ENCODE results near the gene SLC16A9.

Gene SLC16A9

DNA sequence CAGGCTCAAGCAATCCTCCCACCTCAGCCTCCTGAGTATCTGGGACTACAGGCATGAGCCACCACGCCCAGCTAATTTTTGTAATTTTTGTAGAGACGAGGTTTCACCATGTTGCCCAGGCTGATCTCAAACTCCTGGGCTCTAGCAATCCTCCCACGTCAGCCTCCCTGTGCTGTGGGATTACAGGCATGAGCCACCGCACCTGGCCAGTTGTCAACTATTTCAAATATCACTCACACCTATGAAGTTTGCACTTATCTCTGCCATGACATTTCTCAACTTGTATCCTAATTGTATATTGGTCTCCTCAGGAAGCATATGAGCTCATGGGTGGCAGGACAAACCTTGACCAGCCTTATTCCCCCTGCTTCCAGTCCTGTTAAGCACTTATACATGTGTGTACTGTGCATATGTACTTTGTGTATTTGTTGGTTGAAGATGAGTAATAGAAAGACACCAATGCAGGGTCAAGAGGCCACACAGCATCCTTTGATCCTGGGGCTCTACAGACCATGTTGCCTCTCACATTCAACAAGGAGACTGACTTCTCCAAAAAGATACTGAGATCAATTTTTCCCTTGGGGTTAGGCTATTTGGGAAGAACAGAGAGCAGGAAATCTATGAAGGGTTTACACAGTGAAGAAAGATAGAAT is 82.2 kb downstream of the SLC16A9 start:
- no peaks in the 10 kb centered on the region for H3K36me3 ChIP-seq (ENCODE audit: insufficient read depth, insufficient read length, low read length)
- TF ChIP-seq YY1 (IDR thresholded peaks at IDR 0.05; ENCODE audit: insufficient read depth, insufficient read length), result no peak
- TF ChIP-seq ZNF274 (IDR thresholded peaks at IDR 0.05; ENCODE audit: low read depth, low read length), result no peak
- TF ChIP-seq SUZ12 (IDR thresholded peaks at IDR 0.05; ENCODE audit: extremely low read depth, insufficient read depth, insufficient read length), result no peak
- no peak overlapping the region for H3K4me3 ChIP-seq (ENCODE audit: insufficient read length, low read depth)
- no peaks in the 10 kb centered on the region for H3K9me3 ChIP-seq (ENCODE audit: insufficient read depth, low read length)
- no peak overlapping the region for H3K9ac ChIP-seq (ENCODE audit: insufficient read length, low read depth)
- no peak for DNase-seq (ENCODE audit: low read depth, low spot score)
- no peaks in the 10 kb centered on the region for H3K4me1 ChIP-seq (ENCODE audit: insufficient read depth, insufficient read length)
- no peaks in the 10 kb centered on the region for H3K27me3 ChIP-seq (ENCODE audit: insufficient read depth, insufficient read length)

- no peak overlapping the region for H3K9ac ChIP-seq (ENCODE audit: insufficient read length, low read depth)
- DNase-seq (ENCODE audit: low read depth, low spot score), result no peak
Observed at GRCh38 chr10:59626523-59626869, 83.2 kb downstream of the SLC16A9 start.

GRCh38 chr10:59625721-59626522 is 83.7 kb downstream of the SLC16A9 start:
- Histone ChIP-seq H3K9me3 (ENCODE audit: insufficient read depth, low read length) (no peaks in the 10 kb centered on the region), H3K4me3 (ENCODE audit: insufficient read length, low read depth) (no peak overlapping the region), H3K36me3 (ENCODE audit: insufficient read depth, insufficient read length, low read length) (no peaks in the 10 kb centered on the region), H3K4me1 (ENCODE audit: insufficient read depth, insufficient read length) (no peaks in the 10 kb centered on the region), H3K27me3 (ENCODE audit: insufficient read depth, insufficient read length) (no peaks in the 10 kb centered on the region), H3K9ac (ENCODE audit: insufficient read length, low read depth) (no peak overlapping the region)
- TF ChIP-seq YY1 (IDR thresholded peaks at IDR 0.05; ENCODE audit: insufficient read depth, insufficient read length) (no peak), SUZ12 (IDR thresholded peaks at IDR 0.05; ENCODE audit: extremely low read depth, insufficient read depth, insufficient read length) (no peak)
- DNase-seq (ENCODE audit: low read depth, low spot score), result peak; percentile 67

More at GRCh38 chr10:59626523-59626869, 83.2 kb downstream of the SLC16A9 start:
- Histone ChIP-seq H3K4me1 (ENCODE audit: insufficient read depth, insufficient read length) (no peaks in the 10 kb centered on the region), H3K9me3 (ENCODE audit: insufficient read depth, low read length) (no peaks in the 10 kb centered on the region), H3K36me3 (ENCODE audit: insufficient read depth, insufficient read length, low read length) (no peaks in the 10 kb centered on the region), H3K27me3 (ENCODE audit: insufficient read depth, insufficient read length) (no peaks in the 10 kb centered on the region), H3K4me3 (ENCODE audit: insufficient read length, low read depth) (no peak overlapping the region)
- TF ChIP-seq SUZ12 (IDR thresholded peaks at IDR 0.05; ENCODE audit: extremely low read depth, insufficient read depth, insufficient read length) (no peak), ZNF274 (IDR thresholded peaks at IDR 0.05; ENCODE audit: low read depth, low read length) (no peak), YY1 (IDR thresholded peaks at IDR 0.05; ENCODE audit: insufficient read depth, insufficient read length) (no peak)

- no peak for DNase-seq (ENCODE audit: low read depth, low spot score)
- TF ChIP-seq ZNF274 (IDR thresholded peaks at IDR 0.05; ENCODE audit: low read depth, low read length) (no peak), YY1 (IDR thresholded peaks at IDR 0.05; ENCODE audit: insufficient read depth, insufficient read length) (no peak), SUZ12 (IDR thresholded peaks at IDR 0.05; ENCODE audit: extremely low read depth, insufficient read depth, insufficient read length) (no peak)
- H3K4me3 ChIP-seq (ENCODE audit: insufficient read length, low read depth), result no peak overlapping the region
Observed at GRCh38 chr10:59624951-59625350, 84.7 kb downstream of the SLC16A9 start.

DNA sequence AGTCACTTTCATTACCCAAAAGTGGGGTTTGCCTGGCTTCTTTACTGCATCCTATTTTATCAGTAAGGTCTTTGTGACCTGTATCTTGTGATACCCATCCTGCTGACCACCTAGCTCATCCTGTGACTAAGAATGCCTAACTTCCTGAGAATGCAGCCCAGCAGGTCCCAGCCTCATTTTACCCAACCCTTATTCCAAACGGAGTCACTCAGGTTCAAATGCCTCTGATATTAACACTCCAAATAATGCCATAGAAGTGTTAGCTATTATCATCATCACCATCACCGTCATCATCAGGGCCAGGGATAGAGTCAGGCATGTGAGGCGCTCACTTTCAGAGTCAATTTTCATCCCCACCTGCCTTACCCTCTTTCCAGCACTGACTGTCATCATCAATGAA is 85.5 kb downstream of the SLC16A9 start:
- Histone ChIP-seq H3K36me3 (ENCODE audit: insufficient read depth, insufficient read length, low read length) (no peaks in the 10 kb centered on the region), H3K4me3 (ENCODE audit: insufficient read length, low read depth) (no peak overlapping the region), H3K4me1 (ENCODE audit: insufficient read depth, insufficient read length) (no peaks in the 10 kb centered on the region), H3K27me3 (ENCODE audit: insufficient read depth, insufficient read length) (no peaks in the 10 kb centered on the region), H3K9ac (ENCODE audit: insufficient read length, low read depth) (no peak overlapping the region), H3K9me3 (ENCODE audit: insufficient read depth, low read length) (no peaks in the 10 kb centered on the region)
- no peak for DNase-seq (ENCODE audit: low read depth, low spot score)
- TF ChIP-seq ZNF274 (IDR thresholded peaks at IDR 0.05; ENCODE audit: low read depth, low read length), result no peak
- no peak for TF ChIP-seq SUZ12 (IDR thresholded peaks at IDR 0.05; ENCODE audit: extremely low read depth, insufficient read depth, insufficient read length)
- no peak for TF ChIP-seq YY1 (IDR thresholded peaks at IDR 0.05; ENCODE audit: insufficient read depth, insufficient read length)

More at GRCh38 chr10:59624951-59625350, 84.7 kb downstream of the SLC16A9 start:
- no peaks in the 10 kb centered on the region for H3K4me1 ChIP-seq (ENCODE audit: insufficient read depth, insufficient read length)
- no peaks in the 10 kb centered on the region for H3K27me3 ChIP-seq (ENCODE audit: insufficient read depth, insufficient read length)
- H3K9me3 ChIP-seq (ENCODE audit: insufficient read depth, low read length), result no peaks in the 10 kb centered on the region
- no peak overlapping the region for H3K9ac ChIP-seq (ENCODE audit: insufficient read length, low read depth)
- no peaks in the 10 kb centered on the region for H3K36me3 ChIP-seq (ENCODE audit: insufficient read depth, insufficient read length, low read length)

DNA sequence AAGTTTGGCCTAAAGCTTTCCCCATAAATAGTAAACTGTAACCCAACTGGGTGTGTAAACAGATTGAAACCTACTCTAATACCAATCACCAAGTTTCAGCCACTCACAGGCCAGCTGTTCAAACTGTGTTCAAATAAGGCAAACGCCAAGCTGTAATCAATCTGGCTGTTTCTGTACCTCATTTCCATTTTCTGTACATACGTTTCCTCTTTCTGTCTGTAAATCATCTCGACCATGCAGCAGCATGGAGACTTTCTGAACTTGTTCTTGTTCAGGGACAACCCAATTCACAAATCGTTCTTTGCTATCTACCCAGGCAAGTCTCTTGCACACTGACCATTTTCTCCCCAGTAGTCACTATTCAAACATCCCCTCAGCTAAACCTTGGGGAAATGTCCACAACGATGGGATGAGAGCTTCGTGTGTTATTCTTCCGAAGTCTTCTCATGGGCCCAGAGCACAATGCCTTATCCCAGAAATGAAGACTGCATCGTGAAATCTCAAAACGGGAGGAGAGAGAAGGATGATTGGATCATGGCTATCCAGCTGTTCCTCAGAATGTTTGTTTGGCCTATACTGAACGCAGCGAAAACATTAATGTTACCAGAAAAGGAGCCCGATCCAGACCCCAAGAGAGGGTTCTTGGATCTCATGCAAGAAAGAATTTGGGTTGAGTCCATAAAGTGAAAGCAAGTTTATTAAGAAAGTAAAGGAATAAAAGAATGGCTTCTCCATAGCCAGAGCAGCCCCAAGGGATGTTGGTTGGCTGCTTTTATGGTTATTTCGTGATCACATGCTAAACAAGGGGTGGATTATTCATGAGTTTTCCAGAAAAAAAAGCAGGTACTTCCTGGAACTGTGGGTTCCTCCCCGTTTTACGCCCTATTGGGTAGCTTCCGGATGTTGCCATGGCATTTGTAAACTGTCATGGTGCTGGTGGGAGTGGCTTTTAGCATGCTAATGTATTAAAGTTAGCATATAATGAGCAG is 86.2 kb downstream of the SLC16A9 start:
- TF ChIP-seq YY1 (IDR thresholded peaks at IDR 0.05; ENCODE audit: insufficient read depth, insufficient read length), result no peak
- TF ChIP-seq SUZ12 (IDR thresholded peaks at IDR 0.05; ENCODE audit: extremely low read depth, insufficient read depth, insufficient read length), result no peak
- Histone ChIP-seq H3K4me1 (ENCODE audit: insufficient read depth, insufficient read length) (no peaks in the 10 kb centered on the region), H3K36me3 (ENCODE audit: insufficient read depth, insufficient read length, low read length) (no peaks in the 10 kb centered on the region), H3K9ac (ENCODE audit: insufficient read length, low read depth) (no peak overlapping the region), H3K9me3 (ENCODE audit: insufficient read depth, low read length) (no peaks in the 10 kb centered on the region), H3K27me3 (ENCODE audit: insufficient read depth, insufficient read length) (no peaks in the 10 kb centered on the region), H3K4me3 (ENCODE audit: insufficient read length, low read depth) (no peak overlapping the region)
- DNase-seq (ENCODE audit: low read depth, low spot score), result no peak

Data from NT2/D1 (cell line).